CD4-positive, alpha-beta T cell treated with Interleukin-12 subunit alpha and Interleukin-12 subunit beta, for 1 hour (primary cell): Measurements from ENCODE around the gene ROCK1.

Experiments used
- DNase-seq: peaks from one replicate; pipeline ENCODE4 v3.0.0-alpha.2; 2020

ROCK1 gene

DNA sequence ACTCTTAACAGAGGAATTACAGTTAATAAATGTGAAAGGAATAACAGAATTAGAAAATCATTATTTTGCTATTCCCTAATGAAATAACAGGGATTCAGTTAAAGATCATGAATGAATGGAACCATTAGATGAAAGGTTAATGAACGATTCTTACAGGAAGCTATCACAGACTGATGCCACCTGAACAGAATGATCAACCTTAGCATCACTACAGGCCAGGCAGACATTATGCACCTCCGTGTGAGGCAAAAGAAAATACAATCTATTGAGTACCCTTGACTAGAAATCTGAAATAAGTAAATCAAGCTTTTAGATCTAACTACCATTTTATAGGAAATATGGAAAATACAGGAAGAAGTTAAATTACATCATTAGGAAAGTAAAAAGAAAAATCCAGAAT is 10.4 kb downstream of the ROCK1 start:
- no peak for DNase-seq

GRCh38 chr18:21100678-21101077 is 10.9 kb downstream of the ROCK1 start:
- DNase-seq, result no peak

DNA sequence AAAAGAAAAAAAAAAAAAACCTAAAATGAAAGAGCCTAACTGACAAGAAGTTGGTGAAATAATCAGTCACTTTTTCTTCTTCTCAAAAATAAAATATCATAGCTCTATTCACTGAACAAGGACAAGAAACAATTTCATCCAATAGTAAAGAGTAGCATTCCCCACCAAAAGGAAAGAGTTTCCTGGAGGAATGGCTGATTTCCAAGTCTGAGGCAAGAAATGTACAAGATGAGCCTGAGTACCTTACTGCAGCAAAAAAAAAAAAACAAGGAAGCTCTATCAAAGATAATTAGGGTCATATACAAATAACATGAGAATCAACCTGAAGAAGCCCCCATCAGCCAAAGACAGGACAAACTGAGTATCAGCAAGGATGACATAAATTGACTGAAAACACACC is 11.5 kb downstream of the ROCK1 start:
- no peak for DNase-seq

GRCh38 chr18:21099442-21099841 is 12.2 kb downstream of the ROCK1 start:
- DNase-seq, result no peak

- no peak for DNase-seq
Observed at GRCh38 chr18:21096760-21097159, 14.9 kb downstream of the ROCK1 start.

DNA sequence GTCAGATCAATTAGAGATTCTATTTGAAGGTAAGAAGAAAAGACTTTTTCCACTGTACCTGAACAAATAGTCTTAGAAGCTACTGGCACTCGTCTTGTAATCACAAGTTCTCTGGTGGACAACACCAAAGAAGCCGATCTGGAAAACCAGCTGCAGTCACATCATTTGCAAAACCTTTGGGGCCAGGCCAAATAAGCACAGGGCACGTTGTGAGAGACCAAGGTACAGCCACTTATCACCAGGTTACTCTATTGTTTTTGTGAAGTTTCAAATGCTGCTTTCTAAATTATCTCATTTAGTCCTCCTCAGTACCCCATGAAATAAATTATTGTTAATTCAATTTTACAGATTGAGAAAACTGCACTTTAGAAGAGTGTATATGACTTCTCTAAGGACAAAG is 18.5 kb downstream of the ROCK1 start:
- no peak for DNase-seq

GRCh38 chr18:21090680-21091079 is 20.9 kb downstream of the ROCK1 start:
- no peak for DNase-seq

- no peak for DNase-seq
Observed at GRCh38 chr18:21085579-21086166, 25.9 kb downstream of the ROCK1 start.

GRCh38 chr18:21084511-21085078 is 27.0 kb downstream of the ROCK1 start:
- DNase-seq, result no peak

DNA sequence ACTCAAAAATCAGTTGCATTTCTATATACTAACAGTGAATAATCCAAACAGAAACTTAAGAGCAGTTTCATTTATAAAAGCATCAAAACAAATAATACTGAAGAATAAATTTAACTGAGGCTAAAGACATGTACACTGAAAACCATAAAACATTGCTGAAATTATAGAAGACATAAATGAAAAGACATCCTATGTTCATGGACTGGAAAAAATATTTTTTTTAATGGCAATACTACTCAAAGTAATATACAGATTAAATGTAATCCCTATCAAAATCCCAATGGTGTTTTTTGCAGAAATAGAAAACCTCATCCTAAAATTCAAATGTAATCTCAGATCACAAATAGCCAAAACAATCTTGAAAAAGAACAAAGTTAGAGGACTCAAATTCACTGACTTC is 28.6 kb downstream of the ROCK1 start:
- no peak for DNase-seq

- DNase-seq, result no peak
Observed at GRCh38 chr18:21081426-21081825, 30.2 kb downstream of the ROCK1 start.

- DNase-seq, result no peak
Observed at GRCh38 chr18:21080576-21080975, 31.0 kb downstream of the ROCK1 start.

DNA sequence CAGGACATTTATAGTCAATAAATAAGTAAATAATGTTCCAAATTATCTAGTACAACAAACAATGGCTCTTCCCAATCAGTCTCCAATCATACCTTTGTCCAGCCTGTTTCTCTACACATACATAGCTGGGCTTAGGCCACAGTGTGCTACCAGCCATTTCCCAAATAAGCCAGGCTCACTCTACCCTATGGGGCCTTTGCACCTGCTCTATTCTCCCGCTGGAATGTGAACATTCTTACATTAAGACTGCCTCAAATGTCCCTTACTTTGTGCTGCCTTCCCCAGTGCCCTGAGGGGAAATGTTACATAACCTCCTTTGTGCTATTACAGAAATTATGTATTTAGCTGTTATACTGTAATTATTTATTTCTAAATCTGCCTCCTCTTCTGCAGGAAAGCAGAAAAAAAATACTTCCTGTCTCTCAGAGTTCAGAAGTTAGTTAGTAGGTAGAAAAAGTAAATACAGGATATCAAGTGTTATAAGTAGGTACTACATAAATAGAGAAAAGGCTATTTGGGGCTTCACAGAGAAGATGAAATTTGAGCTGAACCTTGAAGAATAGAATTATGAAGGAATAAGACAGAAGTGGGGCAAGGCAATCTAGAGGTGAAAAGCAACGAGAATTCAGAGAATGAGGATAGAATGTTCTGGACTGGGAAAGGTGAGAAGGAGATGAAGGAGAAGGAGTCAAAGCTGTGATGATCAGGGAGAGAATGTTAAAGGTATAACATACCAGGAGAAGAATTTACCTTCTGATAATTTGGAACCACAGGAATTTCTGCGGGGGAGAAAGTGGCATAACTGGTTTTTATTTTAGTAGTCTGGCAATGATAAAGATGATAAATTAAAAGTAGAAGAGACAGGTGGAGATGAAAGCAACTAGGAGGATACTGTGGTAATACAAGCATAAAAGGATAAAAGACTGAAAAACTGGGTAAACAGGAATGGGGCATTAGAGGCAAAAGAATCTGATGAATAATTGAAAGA is 37.0 kb downstream of the ROCK1 start:
- DNase-seq, result no peak

DNA sequence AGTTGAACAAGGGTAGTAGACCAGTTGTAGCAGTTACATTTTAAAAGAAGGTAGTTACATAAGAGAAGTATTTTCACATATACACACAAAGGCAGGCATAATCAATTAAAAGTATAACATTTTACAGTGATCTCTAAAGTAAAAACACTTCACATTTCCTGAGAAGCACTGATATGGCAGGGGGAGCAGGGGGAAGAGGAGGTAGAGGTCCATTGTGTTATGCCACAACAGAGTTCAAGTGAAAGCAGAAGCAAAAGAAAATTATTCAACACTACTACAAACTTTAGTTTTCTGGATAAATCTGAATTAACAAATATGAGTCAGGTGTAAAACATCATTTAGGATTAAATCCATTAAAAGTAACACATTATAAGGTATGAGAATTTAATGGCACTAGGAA is 38.4 kb downstream of the ROCK1 start:
- no peak for DNase-seq

GRCh38 chr18:21071071-21071470 is 40.5 kb downstream of the ROCK1 start:
- no peak for DNase-seq

DNA sequence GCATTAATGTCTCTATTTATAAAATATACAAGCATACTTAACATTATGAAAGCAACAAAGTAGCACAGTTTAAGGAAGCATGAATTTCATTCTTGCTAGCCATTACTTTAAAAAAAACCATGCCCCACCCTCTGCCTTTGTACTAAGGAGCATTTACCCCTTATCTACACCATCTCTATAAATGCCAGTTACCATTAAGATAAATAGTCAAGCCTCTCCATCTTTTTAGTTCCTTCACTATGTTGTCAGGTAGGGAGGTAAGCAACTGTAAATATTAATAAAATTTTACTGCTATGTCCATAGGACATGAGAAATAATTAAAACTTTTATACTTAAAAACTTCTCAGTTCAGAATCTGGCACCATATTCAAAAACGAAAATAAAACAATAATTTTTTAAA is 42.1 kb downstream of the ROCK1 start:
- DNase-seq, result no peak

GRCh38 chr18:21064347-21064746 is 47.3 kb downstream of the ROCK1 start:
- DNase-seq, result no peak

- no peak for DNase-seq
Observed at GRCh38 chr18:21063011-21063410, 48.6 kb downstream of the ROCK1 start.

- no peak for DNase-seq
Observed at GRCh38 chr18:21057112-21057511, 54.5 kb downstream of the ROCK1 start.

- DNase-seq, result no peak
Observed at GRCh38 chr18:21056545-21056944, 55.1 kb downstream of the ROCK1 start.

- no peak for DNase-seq
Observed at GRCh38 chr18:21054252-21054821, 57.3 kb downstream of the ROCK1 start.

GRCh38 chr18:21053127-21053526 is 58.5 kb downstream of the ROCK1 start:
- no peak for DNase-seq

DNA sequence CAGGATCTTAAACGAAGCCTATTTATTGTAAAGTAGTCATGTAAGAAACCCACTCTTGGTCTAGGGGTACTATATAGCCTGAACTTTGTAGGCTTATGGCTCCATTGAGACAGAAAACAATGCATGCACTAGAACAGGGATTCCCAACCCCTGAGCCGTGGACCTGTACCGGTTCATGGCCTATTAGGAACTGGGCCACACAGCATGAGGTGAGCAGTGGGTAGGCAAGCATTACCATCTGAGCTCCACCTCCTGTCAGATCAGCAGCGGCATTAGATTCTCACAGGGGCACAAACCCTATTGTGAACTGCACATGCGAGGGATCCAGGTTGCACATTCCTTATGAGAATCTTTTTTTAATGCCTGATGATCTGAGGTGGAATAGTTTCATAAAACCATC is 59.2 kb downstream of the ROCK1 start:
- no peak for DNase-seq

GRCh38 chr18:21051620-21052019 is 60.0 kb downstream of the ROCK1 start:
- no peak for DNase-seq
